ENCODE results near the gene LHFPL6.

The LHFPL6 gene

GRCh38 chr13:39410096-39410901 is 192.7 kb downstream of the LHFPL6 start:
- no peak for DNase-seq

GRCh38 chr13:39408512-39408911 is 194.5 kb downstream of the LHFPL6 start:
- DNase-seq, result no peak

GRCh38 chr13:39407786-39408185 is 195.2 kb downstream of the LHFPL6 start:
- no peak for DNase-seq

GRCh38 chr13:39407138-39407537 is 195.9 kb downstream of the LHFPL6 start:
- no peak for DNase-seq

GRCh38 chr13:39406688-39407087 is 196.3 kb downstream of the LHFPL6 start:
- DNase-seq, result no peak

GRCh38 chr13:39405596-39406205 is 197.3 kb downstream of the LHFPL6 start:
- DNase-seq, result no peak

GRCh38 chr13:39405107-39405506 is 197.9 kb downstream of the LHFPL6 start:
- no peak for DNase-seq

GRCh38 chr13:39403106-39403505 is 199.9 kb downstream of the LHFPL6 start:
- no peak for DNase-seq

- no peak for DNase-seq
These were observed 200.6 kb downstream of the LHFPL6 start for GRCh38 chr13:39402221-39402970.

- DNase-seq, result no peak
These were observed 201.2 kb downstream of the LHFPL6 start for GRCh38 chr13:39401756-39402155.

- DNase-seq, result no peak
These were observed 201.8 kb downstream of the LHFPL6 start for GRCh38 chr13:39401046-39401705.

GRCh38 chr13:39399102-39399501 is 203.9 kb downstream of the LHFPL6 start:
- no peak for DNase-seq

- no peak for DNase-seq
These were observed 205.1 kb downstream of the LHFPL6 start for GRCh38 chr13:39397896-39398265.

GRCh38 chr13:39397226-39397895 is 205.6 kb downstream of the LHFPL6 start:
- DNase-seq, result no peak

GRCh38 chr13:39394796-39395678 is 208.0 kb downstream of the LHFPL6 start:
- DNase-seq, result no peak

GRCh38 chr13:39391761-39392160 is 211.2 kb downstream of the LHFPL6 start:
- no peak for DNase-seq

- DNase-seq, result no peak
These were observed 214.0 kb downstream of the LHFPL6 start for GRCh38 chr13:39389013-39389412.

- DNase-seq, result no peak
These were observed 217.3 kb downstream of the LHFPL6 start for GRCh38 chr13:39385621-39386231.

- DNase-seq, result no peak
These were observed 217.8 kb downstream of the LHFPL6 start for GRCh38 chr13:39385154-39385553.

GRCh38 chr13:39381456-39381855 is 221.5 kb downstream of the LHFPL6 start:
- DNase-seq, result no peak
